Naive thymus-derived CD4-positive, alpha-beta T cell (primary cell): ENCODE results near the gene NAV2. TPM values are rescaled to one million over a fixed set of nuclear protein-coding genes. Genes with fewer than 3 reads are reported as not detected.

Experiments
- ATAC-seq: fragments of 150-1000 bp; cut with Tn5 transposase; 2 replicates; pipeline ENCODE4 v1.10.0; 2021; ENCODE audit warnings: mild to moderate bottlenecking, moderate library complexity
- CTCF ChIA-PET: fragments of 350-600 bp; sonication (Branson Sonifier 250); formaldehyde crosslinking; loops from one replicate; lab custom pipeline; 2021; ENCODE audit warnings: antibody characterized with exemption; lab: Charles Lee
- POLR2A ChIA-PET: fragments of 350-600 bp; sonication (Branson Sonifier 250); formaldehyde crosslinking; loops from one replicate; lab custom pipeline; 2021; ENCODE audit warnings: antibody characterized with exemption, inconsistent platforms; lab: Charles Lee
- DNase-seq, 9 donors: peaks; one replicate each; pipeline versions ENCODE4 v3.0.0 to v3.0.0-alpha.2; 2020 to 2022; ENCODE audit warnings: mixed read lengths in 1 of 9
- H3K27ac ChIP-seq: one replicate; pipeline ENCODE4 v1.7.0; 2013; ENCODE audit warnings: mild to moderate bottlenecking, low read depth, low read length, moderate library complexity
- H3K27me3 ChIP-seq, 2 donors: one replicate each; pipeline ENCODE4 v1.7.0; 2013; ENCODE audit warnings: low read length in 2 of 2, mild to moderate bottlenecking in 2 of 2, moderate library complexity in 2 of 2; ENCODE audit not compliant: control insufficient read depth in 2 of 2, insufficient read depth in 2 of 2
- H3K36me3 ChIP-seq, 3 experiments: 1 replicate in 2 of 3; 2 replicates in 1 of 3; pipeline ENCODE4 v1.7.0; 2013; ENCODE audit warnings: low read length in 3 of 3, mild to moderate bottlenecking in 3 of 3, moderate library complexity in 1 of 3; ENCODE audit not compliant: insufficient read depth in 3 of 3, control insufficient read depth in 2 of 3
- H3K4me1 ChIP-seq, 2 donors: one replicate each; pipeline ENCODE4 v1.7.0; 2013; ENCODE audit warnings: low read length in 2 of 2, mild to moderate bottlenecking in 2 of 2, moderate library complexity in 1 of 2; ENCODE audit not compliant: control insufficient read depth in 2 of 2, insufficient read depth in 2 of 2
- H3K4me3 ChIP-seq: 2 replicates; pipeline ENCODE4 v1.7.0; 2013; ENCODE audit warnings: mild to moderate bottlenecking, low read length
- H3K9me3 ChIP-seq, 3 experiments: 1 replicate in 2 of 3; 2 replicates in 1 of 3; pipeline ENCODE4 v1.7.0; 2013; ENCODE audit warnings: low read length in 3 of 3; ENCODE audit not compliant: control insufficient read depth in 2 of 3
- H3K27ac Mint-ChIP-seq, 9 donors: one replicate each; pipeline ENCODE4 v1.8.0; 2020 to 2022; ENCODE audit warnings: mixed read lengths in 9 of 9, mild to moderate bottlenecking in 8 of 9, moderate library complexity in 5 of 9, inconsistent platforms in 2 of 9
- H3K27me3 Mint-ChIP-seq, 5 donors: one replicate each; pipeline ENCODE4 v1.8.0; 2021 to 2022; ENCODE audit warnings: mixed read lengths in 5 of 5, mild to moderate bottlenecking in 1 of 5
- H3K36me3 Mint-ChIP-seq, 5 donors: one replicate each; pipeline ENCODE4 v1.8.0; 2020 to 2022; ENCODE audit warnings: mixed read lengths in 5 of 5, mild to moderate bottlenecking in 3 of 5, inconsistent platforms in 1 of 5
- H3K4me1 Mint-ChIP-seq, 7 donors: one replicate each; pipeline ENCODE4 v1.8.0; 2020 to 2022; ENCODE audit warnings: mixed read lengths in 7 of 7, mild to moderate bottlenecking in 3 of 7, inconsistent platforms in 1 of 7
- H3K4me3 Mint-ChIP-seq, 10 donors: one replicate each; pipeline ENCODE4 v1.8.0; 2020 to 2022; ENCODE audit warnings: mild to moderate bottlenecking in 10 of 10, mixed read lengths in 10 of 10, moderate library complexity in 6 of 10, inconsistent platforms in 2 of 10
- H3K9me3 Mint-ChIP-seq, 11 donors: one replicate each; pipeline ENCODE4 v1.8.0; 2020 to 2022; ENCODE audit warnings: mixed read lengths in 11 of 11, mild to moderate bottlenecking in 4 of 11, inconsistent platforms in 1 of 11, moderate library complexity in 1 of 11
- intact Hi-C, 2 donors: fragments of 100-400 bp; cut with micrococcal nuclease; formaldehyde crosslinking; loops; one replicate each; pipeline ENCODE4 v1.15.1; 2023
- polyA plus RNA-seq, 2 donors: library from polyadenylated mRNA; unstranded; fragments of 300-500 nt; fragmentation: Illumina TruSeq; gene quantifications; one replicate each; pipeline ENCODE4 v1.2.3, GENCODE V29; 2021
- total RNA-seq, 6 experiments: library from RNA in 5 of 6; stranded (reverse) in 5 of 6; gene quantifications; 1 replicate in 5 of 6; 2 replicates in 1 of 6; pipeline ENCODE4 v1.2.3 and lab custom pipeline; 2021 to 2026

NAV2 gene
- total and polyA plus RNA-seq, 7 experiments from 2014 or later, result 0.24 to 2.2 (median 0.48) TPM; not detected in 2

GRCh38 chr11:19832901-19833300 is 120.3 kb downstream of the NAV2 start:
- Mint-ChIP-seq H3K9me3 (peaks cover 0 to 6% (median 0%) of the 10 kb centered on the region in 11 donors), H3K36me3 (no peaks in the 10 kb centered on the region), H3K4me3 (no peak overlapping the region), H3K27me3 (peaks cover 0 to 7% (median 0%) of the 10 kb centered on the region in 5 donors), H3K27ac (no peak overlapping the region), H3K4me1 (no peaks in the 10 kb centered on the region)
- H3K36me3 ChIP-seq, result no peaks in the 10 kb centered on the region
- no peak overlapping the region for H3K27ac ChIP-seq
- ChIA-PET POLR2A (no interaction called here), CTCF (no interaction called here)
- ATAC-seq (no peak), DNase-seq (no peak)
- H3K4me1 ChIP-seq, result no peaks in the 10 kb centered on the region
- no peaks in the 10 kb centered on the region for H3K27me3 ChIP-seq
- H3K9me3 ChIP-seq, result no peaks in the 10 kb centered on the region
- no peak overlapping the region for H3K4me3 ChIP-seq
- intact Hi-C loops, result no loop called here

- H3K9me3 ChIP-seq, result no peaks in the 10 kb centered on the region
- ChIA-PET CTCF (no interaction called here), POLR2A (no interaction called here)
- DNase-seq (no peak), ATAC-seq (no peak)
- H3K27me3 Mint-ChIP-seq, result peaks cover 0 to 7% (median 0%) of the 10 kb centered on the region in 5 donors
- no peak overlapping the region for H3K4me3 Mint-ChIP-seq
- H3K27ac ChIP-seq, result no peak overlapping the region
- no peaks in the 10 kb centered on the region for H3K4me1 Mint-ChIP-seq
- no peak overlapping the region for H3K4me3 ChIP-seq
- no peaks in the 10 kb centered on the region for H3K27me3 ChIP-seq
- no peaks in the 10 kb centered on the region for H3K36me3 ChIP-seq
- H3K9me3 Mint-ChIP-seq, result peaks cover 0 to 6% (median 0%) of the 10 kb centered on the region in 11 donors
- intact Hi-C loops, result no loop called here
- no peak overlapping the region for H3K27ac Mint-ChIP-seq
- no peaks in the 10 kb centered on the region for H3K36me3 Mint-ChIP-seq
- H3K4me1 ChIP-seq, result no peaks in the 10 kb centered on the region
Measured at GRCh38 chr11:19834771-19835170, 122.1 kb downstream of the NAV2 start.

GRCh38 chr11:19836666-19837065 is 124.0 kb downstream of the NAV2 start:
- Mint-ChIP-seq H3K9me3 (peaks cover 0 to 6% (median 0%) of the 10 kb centered on the region in 11 donors), H3K4me3 (no peak overlapping the region), H3K27ac (no peak overlapping the region), H3K4me1 (no peaks in the 10 kb centered on the region), H3K36me3 (no peaks in the 10 kb centered on the region), H3K27me3 (no peaks in the 10 kb centered on the region)
- no peaks in the 10 kb centered on the region for H3K27me3 ChIP-seq
- ChIA-PET POLR2A (no interaction called here), CTCF (no interaction called here)
- H3K9me3 ChIP-seq, result no peaks in the 10 kb centered on the region
- ATAC-seq (no peak), DNase-seq (no peak)
- H3K4me3 ChIP-seq, result no peak overlapping the region
- no peaks in the 10 kb centered on the region for H3K36me3 ChIP-seq
- no peak overlapping the region for H3K27ac ChIP-seq
- intact Hi-C loops, result no loop called here
- no peaks in the 10 kb centered on the region for H3K4me1 ChIP-seq

GRCh38 chr11:19838994-19839768 is 126.5 kb downstream of the NAV2 start:
- peaks cover 0 to 1% (median 0%) of the 10 kb centered on the region in 11 donors for H3K9me3 Mint-ChIP-seq
- no peak overlapping the region for H3K27ac Mint-ChIP-seq
- Histone ChIP-seq H3K9me3 (no peaks in the 10 kb centered on the region), H3K27me3 (no peaks in the 10 kb centered on the region), H3K4me1 (no peaks in the 10 kb centered on the region), H3K4me3 (no peak overlapping the region), H3K36me3 (no peaks in the 10 kb centered on the region), H3K27ac (no peak overlapping the region)
- ChIA-PET CTCF (no interaction called here), POLR2A (no interaction called here)
- no peak for DNase-seq
- H3K36me3 Mint-ChIP-seq, result no peaks in the 10 kb centered on the region
- H3K27me3 Mint-ChIP-seq, result peaks cover 0 to 6% (median 4%) of the 10 kb centered on the region in 5 donors
- H3K4me1 Mint-ChIP-seq, result no peaks in the 10 kb centered on the region
- intact Hi-C loops, result no loop called here
- no peak overlapping the region for H3K4me3 Mint-ChIP-seq
- ATAC-seq, result no peak

- POLR2A ChIA-PET, result no interaction called here
- no peak overlapping the region for H3K27ac ChIP-seq
- H3K9me3 ChIP-seq, result no peaks in the 10 kb centered on the region
- intact Hi-C loops, result no loop called here
- Mint-ChIP-seq H3K27me3 (peaks cover 5 to 8% (median 6%) of the 10 kb centered on the region in 5 donors), H3K36me3 (no peaks in the 10 kb centered on the region), H3K9me3 (peaks cover 0 to 2% (median 0%) of the 10 kb centered on the region in 11 donors), H3K4me1 (no peaks in the 10 kb centered on the region), H3K4me3 (no peak overlapping the region), H3K27ac (no peak overlapping the region)
- H3K36me3 ChIP-seq, result no peaks in the 10 kb centered on the region
- no peaks in the 10 kb centered on the region for H3K27me3 ChIP-seq
- ATAC-seq, result no peak
- H3K4me3 ChIP-seq, result no peak overlapping the region
- no peak for DNase-seq
- CTCF ChIA-PET, result no interaction called here
- no peaks in the 10 kb centered on the region for H3K4me1 ChIP-seq
Measured at GRCh38 chr11:19840961-19841360, 128.3 kb downstream of the NAV2 start.

- ChIA-PET POLR2A (no interaction called here), CTCF (no interaction called here)
- Mint-ChIP-seq H3K4me1 (no peaks in the 10 kb centered on the region), H3K27me3 (peaks cover 5 to 10% (median 7%) of the 10 kb centered on the region in 5 donors), H3K27ac (no peak overlapping the region), H3K9me3 (peaks cover 0 to 2% (median 0%) of the 10 kb centered on the region in 11 donors), H3K4me3 (no peak overlapping the region), H3K36me3 (no peaks in the 10 kb centered on the region)
- ATAC-seq, result no peak
- no peaks in the 10 kb centered on the region for H3K36me3 ChIP-seq
- no peaks in the 10 kb centered on the region for H3K9me3 ChIP-seq
- H3K4me1 ChIP-seq, result no peaks in the 10 kb centered on the region
- intact Hi-C loops, result no loop called here
- no peak overlapping the region for H3K4me3 ChIP-seq
- no peaks in the 10 kb centered on the region for H3K27me3 ChIP-seq
- H3K27ac ChIP-seq, result no peak overlapping the region
- no peak for DNase-seq
Measured at GRCh38 chr11:19842505-19842904, 129.9 kb downstream of the NAV2 start.

GRCh38 chr11:19843079-19843478 is 130.4 kb downstream of the NAV2 start:
- Mint-ChIP-seq H3K4me1 (no peaks in the 10 kb centered on the region), H3K27me3 (peaks cover 5 to 10% (median 7%) of the 10 kb centered on the region in 5 donors), H3K9me3 (peaks cover 0 to 2% (median 0%) of the 10 kb centered on the region in 11 donors), H3K27ac (no peak overlapping the region), H3K4me3 (no peak overlapping the region), H3K36me3 (no peaks in the 10 kb centered on the region)
- ChIA-PET POLR2A (no interaction called here), CTCF (interaction anchor here (0.6 kb wide), 1 partner anchor 955 kb away, joined by 3 read pairs; no protein-coding TSS in a partner anchor)
- Histone ChIP-seq H3K27ac (no peak overlapping the region), H3K36me3 (no peaks in the 10 kb centered on the region), H3K4me3 (no peak overlapping the region), H3K9me3 (no peaks in the 10 kb centered on the region), H3K4me1 (no peaks in the 10 kb centered on the region), H3K27me3 (no peaks in the 10 kb centered on the region)
- ATAC-seq (no peak), DNase-seq (no peak)
- intact Hi-C loops, result no loop called here
